ENCODE results near the gene CAPZA2. TPM values are rescaled to one million over a fixed set of nuclear protein-coding genes. Genes with fewer than 3 reads are reported as not detected.

The CAPZA2 gene
- total and polyA plus RNA-seq, 10 of the 15 experiments (the other 5 are each of a cell fraction or from before 2014, with no cell fraction given) = 50.0 to 379 (median 117) TPM

GRCh38 chr7:116924741-116925140, 62.4 kb downstream of the CAPZA2 start (continued):
- TF ChIP-seq TAF1 (IDR thresholded peaks at IDR 0.05; ENCODE audit: borderline replicate concordance, low read depth, low read length) = no peak
- TF ChIP-seq PAX8 (IDR thresholded peaks at IDR 0.05) = no peak
- no peak for TF ChIP-seq MLLT1 (IDR thresholded peaks at IDR 0.05)
- no peak for TF ChIP-seq GABPA (IDR thresholded peaks at IDR 0.05; ENCODE audit: low read depth)
- no peak for TF ChIP-seq BACH1 (IDR thresholded peaks at IDR 0.05; ENCODE audit: borderline replicate concordance)
- no peak for TF ChIP-seq NFYB (IDR thresholded peaks at IDR 0.05; ENCODE audit: insufficient read depth, low read depth, low read length)

- in situ Hi-C loops (cut with MboI) = loop anchor here (5.0 kb wide), 1 partner anchor 198 kb away; no protein-coding TSS in a partner anchor
- FAIRE-seq = no peak
These were observed 66.6 kb downstream of the CAPZA2 start for GRCh38 chr7:116929021-116929420.

More at GRCh38 chr7:116929021-116929420, 66.6 kb downstream of the CAPZA2 start:
- no peak for ATAC-seq
- no peaks in the 10 kb centered on the region for H3K79me2 ChIP-seq (ENCODE audit: control insufficient read depth, insufficient read depth, low read length)
- no peak for DNase-seq (ENCODE audit: low read depth, low spot score)
- H3K27me3 ChIP-seq (replicated peaks in 1 of 2; ENCODE audit: control insufficient read depth in 2 of 2, insufficient read depth in 2 of 2, low read length in 1 of 2) = no peaks in the 10 kb centered on the region
- no peaks in the 10 kb centered on the region for H3K36me3 ChIP-seq (ENCODE audit: control insufficient read depth in 2 of 2, insufficient read depth in 2 of 2, low read length in 1 of 2)
- no peak overlapping the region for H3K4me2 ChIP-seq (ENCODE audit: control insufficient read depth, insufficient read depth)
- ChIA-PET POLR2A (interaction anchor here (1.7 kb wide), 1 partner anchor 56 kb away, joined by 4 read pairs; no protein-coding TSS in a partner anchor), RAD21 (ENCODE audit: unreplicated experiment) (interaction anchor here (1.5 to 6.4 kb wide), 6 partner anchors 56 to 201 kb away, joined by 4 to 53 read pairs (median 13); no protein-coding TSS in a partner anchor), SMC1A (ENCODE audit: uncharacterized antibody, unreplicated experiment) (interaction anchor here (0.7 to 15.1 kb wide), 9 partner anchors 10 to 206 kb away, joined by 3 to 262 read pairs (median 3); no protein-coding TSS in a partner anchor), CTCF (interaction anchor here (0.6 to 13.3 kb wide), 17 partner anchors 9 to 455 kb away, joined by 3 to 324 read pairs (median 5); no protein-coding TSS in a partner anchor)
- no peak overlapping the region for H3K4me3 ChIP-seq
- no peaks in the 10 kb centered on the region for H3K9me3 ChIP-seq (replicated peaks; ENCODE audit: control insufficient read depth, insufficient read depth, low read length)
- no peak overlapping the region for H2AFZ ChIP-seq (ENCODE audit: control insufficient read depth, low read depth, low read length)
- WGBS (ENCODE audit: insufficient coverage, insufficient replicate concordance, low lambda C conversion rate, missing lambda C conversion rate) = 56% methylated on average over 3 of the region's 3 CpGs
- H3K27ac ChIP-seq (ENCODE audit: control insufficient read depth, insufficient read depth) = no peak overlapping the region
- H3K4me1 ChIP-seq (ENCODE audit: control insufficient read depth, insufficient read depth, low read length) = peaks cover 5% of the 10 kb centered on the region
- BruUV-seq (replicated peaks) = no TSS peak
- no peak overlapping the region for H3K9ac ChIP-seq (ENCODE audit: control insufficient read depth, insufficient read depth, low read length)
- H4K20me1 ChIP-seq (ENCODE audit: control insufficient read depth, insufficient read depth) = no peaks in the 10 kb centered on the region
- intact Hi-C loops (cut with micrococcal nuclease; ENCODE audit: unreplicated experiment) = no loop called here
- TF ChIP-seq BRCA1 (IDR thresholded peaks at IDR 0.05; ENCODE audit: low read depth, low read length) = no peak

Data from GM12878 (cell line).